ENCODE results near the gene RCAN1.
A peak's percentile ranks its signal among the peaks of the same experiment; 100 is the strongest.

RCAN1 gene

GRCh38 chr21:34639250-34639649 is 24.3 kb upstream of the RCAN1 start:
- no peak overlapping the region for H3K4me3 ChIP-seq (ENCODE audit: low read length)
- no peak for DNase-seq (ENCODE audit: low read depth)
- no peak for TF ChIP-seq CTCF (conservative IDR thresholded peaks at IDR 0.05; ENCODE audit: low read depth, low read length)

- DNase-seq (ENCODE audit: low read depth), result no peak
- no peak overlapping the region for H3K4me3 ChIP-seq (ENCODE audit: low read length)
- TF ChIP-seq CTCF (conservative IDR thresholded peaks at IDR 0.05; ENCODE audit: low read depth, low read length), result peak; percentile 23
Measured at GRCh38 chr21:34636961-34637360, 22.0 kb upstream of the RCAN1 start.

- DNase-seq (ENCODE audit: low read depth), result no peak
- TF ChIP-seq CTCF (conservative IDR thresholded peaks at IDR 0.05; ENCODE audit: low read depth, low read length), result peak; percentile 41
- H3K4me3 ChIP-seq (ENCODE audit: low read length), result no peak overlapping the region
Measured at GRCh38 chr21:34635307-34635706, 20.4 kb upstream of the RCAN1 start.

- no peak for DNase-seq (ENCODE audit: low read depth)
- no peak overlapping the region for H3K4me3 ChIP-seq (ENCODE audit: low read length)
- no peak for TF ChIP-seq CTCF (conservative IDR thresholded peaks at IDR 0.05; ENCODE audit: low read depth, low read length)
Measured at GRCh38 chr21:34632498-34632897, 17.6 kb upstream of the RCAN1 start.

GRCh38 chr21:34630536-34631143 is 15.7 kb upstream of the RCAN1 start:
- no peak for DNase-seq (ENCODE audit: low read depth)
- TF ChIP-seq CTCF (conservative IDR thresholded peaks at IDR 0.05; ENCODE audit: low read depth, low read length), result peak; percentile 79
- no peak overlapping the region for H3K4me3 ChIP-seq (ENCODE audit: low read length)

GRCh38 chr21:34626131-34626530 is 11.2 kb upstream of the RCAN1 start:
- no peak for TF ChIP-seq CTCF (conservative IDR thresholded peaks at IDR 0.05; ENCODE audit: low read depth, low read length)
- no peak for DNase-seq (ENCODE audit: low read depth)

GRCh38 chr21:34625030-34625593 is 10.2 kb upstream of the RCAN1 start:
- DNase-seq (ENCODE audit: low read depth), result no peak
- TF ChIP-seq CTCF (conservative IDR thresholded peaks at IDR 0.05; ENCODE audit: low read depth, low read length), result no peak
- H3K4me3 ChIP-seq (ENCODE audit: low read length), result no peak overlapping the region

More at GRCh38 chr21:34626131-34626530, 11.2 kb upstream of the RCAN1 start:
- H3K4me3 ChIP-seq (ENCODE audit: low read length), result no peak overlapping the region
